HepG2 (cell line): Measurements from ENCODE around the gene ZNF771. TPM values are rescaled to one million over a fixed set of nuclear protein-coding genes. Genes with fewer than 3 reads are reported as not detected.

Source experiments
- ARNT ChIP-seq: fragments of 450-650 bp; IDR thresholded peaks from 2 replicates; pipeline ENCODE4 v1.6.1; 2017
- BRD4 ChIP-seq: sonication (generic); formaldehyde crosslinking; IDR thresholded peaks from 2 replicates; pipeline ENCODE4 v1.4.0; 2020; ENCODE audit warnings: missing genetic modification reagents
- CBFB ChIP-seq: sonication (generic); formaldehyde crosslinking; IDR thresholded peaks from 2 replicates; pipeline ENCODE4 v1.4.0; 2020; ENCODE audit warnings: missing genetic modification reagents
- DR1 ChIP-seq: sonication (generic); formaldehyde crosslinking; IDR thresholded peaks from 2 replicates; pipeline ENCODE4 v1.8.0; 2021; ENCODE audit warnings: mild to moderate bottlenecking, missing genetic modification reagents, inconsistent platforms
- ERF ChIP-seq: IDR thresholded peaks from 2 replicates; pipeline ENCODE4 v1.6.1; 2018; ENCODE audit warnings: missing biosample characterization, missing genetic modification reagents
- ETV5 ChIP-seq: IDR thresholded peaks from 2 replicates; pipeline ENCODE4 v1.6.1; 2018; ENCODE audit warnings: missing biosample characterization, missing genetic modification reagents, inconsistent platforms, borderline replicate concordance
- HNRNPK ChIP-seq: fragments of 200-400 bp; formaldehyde crosslinking; IDR thresholded peaks from 2 replicates; pipeline ENCODE4 v1.6.1; 2018; ENCODE audit warnings: low read length, low read depth, moderate library complexity, mild to moderate bottlenecking; ENCODE audit not compliant: poor library complexity, severe bottlenecking
- JUNB ChIP-seq: sonication (generic); formaldehyde crosslinking; IDR thresholded peaks from 2 replicates; pipeline ENCODE4 v1.8.0; 2022; ENCODE audit warnings: missing genetic modification reagents, mild to moderate bottlenecking, borderline replicate concordance
- LRRFIP1 ChIP-seq: sonication (generic); formaldehyde crosslinking; conservative IDR thresholded peaks from 2 replicates; pipeline ENCODE4 v1.4.0; 2020; ENCODE audit warnings: missing genetic modification reagents
- NCOA1 ChIP-seq: sonication (generic); formaldehyde crosslinking; IDR thresholded peaks from 2 replicates; pipeline ENCODE4 v1.9.0; 2021; ENCODE audit warnings: missing genetic modification reagents
- NCOA5 ChIP-seq: sonication (generic); formaldehyde crosslinking; IDR thresholded peaks from 2 replicates; pipeline ENCODE4 v1.4.0; 2020; ENCODE audit warnings: missing genetic modification reagents
- PTBP1 ChIP-seq: fragments of 200-400 bp; formaldehyde crosslinking; IDR thresholded peaks from 2 replicates; pipeline ENCODE4 v1.6.1; 2018; ENCODE audit warnings: low read length, low read depth; ENCODE audit not compliant: poor library complexity, severe bottlenecking
- SNAPC4 ChIP-seq: sonication (generic); formaldehyde crosslinking; IDR thresholded peaks from 2 replicates; pipeline ENCODE4 v1.4.0; 2020; ENCODE audit warnings: mild to moderate bottlenecking, missing genetic modification reagents
- ZFAT ChIP-seq: sonication (generic); formaldehyde crosslinking; conservative IDR thresholded peaks from 2 replicates; pipeline ENCODE4 v1.8.1; 2023; ENCODE audit warnings: missing genetic modification reagents, inconsistent platforms
- ZFP36 ChIP-seq: fragments of 150-350 bp; IDR thresholded peaks from 2 replicates; pipeline ENCODE4 v1.6.1; 2018; ENCODE audit warnings: borderline replicate concordance, low read length, low read depth; ENCODE audit not compliant: partially characterized antibody
- ZMAT3 ChIP-seq: sonication (generic); formaldehyde crosslinking; conservative IDR thresholded peaks from 2 replicates; pipeline ENCODE4 v1.7.0; 2021; ENCODE audit warnings: missing genetic modification reagents
- ZMYM4 ChIP-seq: sonication (generic); formaldehyde crosslinking; IDR thresholded peaks from 2 replicates; pipeline ENCODE4 v1.8.1; 2023; ENCODE audit warnings: mild to moderate bottlenecking, missing genetic modification reagents
- ZNF543 ChIP-seq: sonication (generic); formaldehyde crosslinking; IDR thresholded peaks from 2 replicates; pipeline ENCODE4 v1.4.0; 2020; ENCODE audit warnings: mild to moderate bottlenecking, missing genetic modification reagents
- ZNF546 ChIP-seq: sonication (generic); formaldehyde crosslinking; conservative IDR thresholded peaks from 2 replicates; pipeline ENCODE4 v1.8.1; 2023; ENCODE audit warnings: mild to moderate bottlenecking, missing genetic modification reagents
- ZNF770 ChIP-seq: sonication (generic); formaldehyde crosslinking; IDR thresholded peaks from 2 replicates; pipeline ENCODE4 v1.5.0; 2020; ENCODE audit warnings: mild to moderate bottlenecking, missing genetic modification reagents
- polyA plus RNA-seq, 8 experiments: library from polyadenylated mRNA; depleted of rRNA in 3 of 8; stranded (reverse) in 7 of 8; unstranded in 1 of 8; fragments of >200 nt; fragmentation: Illumina TruSeq in 4 of 8; extraction: Trizol in 4 of 8; gene quantifications; 2 replicates each; pipeline versions ENCODE4 v1.2.1 to v1.2.3, GENCODE V29; 2011 to 2016; ENCODE audit warnings: low read depth in 4 of 8, missing spikeins in 1 of 8, mixed read lengths in 1 of 8; ENCODE audit not compliant: insufficient read depth in 1 of 8
- total RNA-seq, 5 experiments: library from RNA; depleted of rRNA; stranded (reverse); fragments of >200 nt; fragmentation: Illumina TruSeq; extraction: Trizol; gene quantifications; 2 replicates each; pipeline ENCODE4 v1.2.3, GENCODE V29; 2016; ENCODE audit warnings: low read depth in 1 of 5

ZNF771 gene
- total and polyA plus RNA-seq, 2 of the 13 experiments (the other 11 are each of a cell fraction or from before 2014, with no cell fraction given), result 5.0 to 11.8 TPM

- peak; percentile 70; the same call in 1 of the 2 replicates for TF ChIP-seq SNAPC4
- no peak for TF ChIP-seq PTBP1
- no peak; the same call in 1 of the 2 replicates for TF ChIP-seq BRD4 (CRISPR knock-in tag)
- no peak for TF ChIP-seq ZFP36
- peak; percentile 79 for TF ChIP-seq ERF (CRISPR knock-in tag)
- no peak for TF ChIP-seq ZNF770 (CRISPR knock-in tag)
- peak; percentile 37; the same call in 1 of the 2 replicates for TF ChIP-seq ZNF543
- no peak; the same call in 1 of the 2 replicates for TF ChIP-seq CBFB (CRISPR knock-in tag)
- TF ChIP-seq NCOA1 (CRISPR knock-in tag), result peak; percentile 37; the same call in 1 of the 2 replicates
- TF ChIP-seq ETV5, result peak; percentile 47; the same call in 1 of the 2 replicates
- TF ChIP-seq NCOA5 (CRISPR knock-in tag), result no peak
- TF ChIP-seq ZFAT (CRISPR knock-in tag), result no peak
- TF ChIP-seq HNRNPK, result no peak
- TF ChIP-seq ZNF546 (CRISPR knock-in tag), result no peak; the same call in 1 of the 2 replicates
- no peak; the same call in 1 of the 2 replicates for TF ChIP-seq ZMAT3 (CRISPR knock-in tag)
- no peak for TF ChIP-seq ARNT
- no peak for TF ChIP-seq LRRFIP1 (CRISPR knock-in tag)
- no peak for TF ChIP-seq JUNB (CRISPR knock-in tag)
- no peak for TF ChIP-seq DR1 (CRISPR knock-in tag)
- peak; percentile 85 for TF ChIP-seq ZMYM4 (CRISPR knock-in tag)
Observed at GRCh38 chr16:30445408-30446202, 38.2 kb downstream of the ZNF771 start, which contains the start of gene SEPHS2 (continued).
